GM23338 (cell line): ENCODE measurements around the gene GIGYF2. TPM values are rescaled to one million over a fixed set of nuclear protein-coding genes. Genes with fewer than 3 reads are reported as not detected.

Experiments
- ATAC-seq: fragments of 200-7000 bp; cut with Tn5 transposase; 3 replicates; pipeline ENCODE4 v1.9.1; 2020
- DNase-seq: peaks from one replicate; pipeline ENCODE4 v3.0.0-alpha.2; 2015; ENCODE audit warnings: low spot score
- H2AFZ ChIP-seq: fragments of 200-600 bp; sonication (generic); 2 replicates; pipeline ENCODE4 v1.8.0; 2016; ENCODE audit warnings: antibody characterized with exemption, mild to moderate bottlenecking, moderate library complexity
- H3F3A ChIP-seq: fragments of 200-600 bp; sonication (generic); replicated peaks from 2 replicates; pipeline ENCODE4 v1.8.0; 2017; ENCODE audit warnings: antibody characterized with exemption, mixed run types, low read depth
- H3K27ac ChIP-seq: fragments of 200-600 bp; sonication (generic); 2 replicates; pipeline ENCODE4 v1.6.1; 2016; ENCODE audit warnings: low read depth
- H3K27me3 ChIP-seq: fragments of 200-600 bp; sonication (generic); 2 replicates; pipeline ENCODE4 v1.8.0; 2016; ENCODE audit warnings: mild to moderate bottlenecking, mixed run types, moderate library complexity; ENCODE audit not compliant: insufficient read depth
- H3K36me3 ChIP-seq: fragments of 200-600 bp; sonication (generic); 2 replicates; pipeline ENCODE4 v1.8.0; 2016; ENCODE audit warnings: mild to moderate bottlenecking; ENCODE audit not compliant: insufficient read depth
- H3K4me1 ChIP-seq: fragments of 200-600 bp; sonication (generic); 2 replicates; pipeline ENCODE4 v1.8.0; 2016; ENCODE audit warnings: mild to moderate bottlenecking, moderate library complexity; ENCODE audit not compliant: insufficient read depth
- H3K4me2 ChIP-seq: fragments of 200-600 bp; sonication (generic); 2 replicates; pipeline ENCODE4 v1.7.1; 2017; ENCODE audit warnings: mixed run types
- H3K4me3 ChIP-seq: fragments of 200-600 bp; sonication (generic); 2 replicates; pipeline ENCODE4 v1.6.1; 2016; ENCODE audit warnings: mixed run types
- H3K79me2 ChIP-seq: fragments of 200-600 bp; sonication (generic); replicated peaks from 2 replicates; pipeline ENCODE4 v1.8.0; 2017; ENCODE audit warnings: mild to moderate bottlenecking; ENCODE audit not compliant: insufficient read depth
- H3K9me2 ChIP-seq: fragments of 200-600 bp; sonication (generic); 2 replicates; pipeline ENCODE4 v1.8.0; 2017; ENCODE audit not compliant: insufficient read depth
- H4K20me1 ChIP-seq: fragments of 200-600 bp; sonication (generic); replicated peaks from 2 replicates; pipeline ENCODE4 v1.8.0; 2017; ENCODE audit warnings: mild to moderate bottlenecking; ENCODE audit not compliant: insufficient read depth
- H3K27ac Mint-ChIP-seq: 2 replicates; pipeline ENCODE4 v1.8.0; 2020; ENCODE audit warnings: inconsistent platforms, mild to moderate bottlenecking, moderate library complexity, mixed read lengths
- H3K27me3 Mint-ChIP-seq: 3 replicates; pipeline ENCODE4 v1.8.0; 2022; ENCODE audit warnings: low read depth, mild to moderate bottlenecking, moderate library complexity, mixed read lengths, inconsistent platforms; ENCODE audit not compliant: insufficient read depth, poor library complexity
- H3K36me3 Mint-ChIP-seq: 3 replicates; pipeline ENCODE4 v1.8.0; 2021; ENCODE audit warnings: low read depth, mild to moderate bottlenecking, inconsistent platforms, moderate library complexity, mixed read lengths
- H3K4me1 Mint-ChIP-seq: 3 replicates; pipeline ENCODE4 v1.8.0; 2020; ENCODE audit warnings: mild to moderate bottlenecking, inconsistent platforms, mixed read lengths
- H3K4me3 Mint-ChIP-seq: 3 replicates; pipeline ENCODE4 v1.8.0; 2021; ENCODE audit warnings: moderate library complexity, mild to moderate bottlenecking, inconsistent platforms, mixed read lengths
- H3K9me3 Mint-ChIP-seq: 3 replicates; pipeline ENCODE4 v1.8.0; 2020; ENCODE audit warnings: moderate library complexity, mild to moderate bottlenecking, inconsistent platforms, mixed read lengths
- CREB1 ChIP-seq: fragments of 250-450 bp; sonication (Bioruptor Pico); IDR thresholded peaks from 2 replicates; pipeline ENCODE4 v1.5.0; 2020; ENCODE audit warnings: low read depth, mild to moderate bottlenecking, moderate library complexity
- EZH2 ChIP-seq: fragments of 200-600 bp; sonication (generic); IDR thresholded peaks from one replicate; pipeline ENCODE4 v1.8.0; 2017; ENCODE audit warnings: antibody characterized with exemption, mild to moderate bottlenecking, low read depth; ENCODE audit not compliant: unreplicated experiment
- EZH2phosphoT487 ChIP-seq: fragments of 200-600 bp; sonication (generic); IDR thresholded peaks from one replicate; pipeline ENCODE4 v1.8.1; 2018; ENCODE audit warnings: antibody characterized with exemption; ENCODE audit not compliant: unreplicated experiment
- JUNB ChIP-seq: IDR thresholded peaks from one replicate; pipeline ENCODE4 v1.6.1; 2016; ENCODE audit warnings: antibody characterized with exemption; ENCODE audit not compliant: unreplicated experiment
- NANOG ChIP-seq: IDR thresholded peaks from 2 replicates; pipeline ENCODE4 v1.6.1; 2016; ENCODE audit warnings: antibody characterized with exemption, borderline replicate concordance
- POLR2AphosphoS5 ChIP-seq: IDR thresholded peaks from 2 replicates; pipeline ENCODE4 v1.6.1; 2016; ENCODE audit warnings: antibody characterized with exemption, low read depth
- STAT1 ChIP-seq: IDR thresholded peaks from one replicate; pipeline ENCODE4 v1.6.1; 2016; ENCODE audit warnings: antibody characterized with exemption; ENCODE audit not compliant: unreplicated experiment
- ZNF114 ChIP-seq: fragments of 250-450 bp; sonication (Bioruptor Pico); IDR thresholded peaks from 2 replicates; pipeline ENCODE4 v1.5.0; 2020; ENCODE audit warnings: mild to moderate bottlenecking, moderate library complexity
- ZNF331 ChIP-seq: fragments of 250-450 bp; sonication (Bioruptor Pico); IDR thresholded peaks from 2 replicates; pipeline ENCODE4 v1.5.0; 2020; ENCODE audit warnings: low read depth, mild to moderate bottlenecking, moderate library complexity
- polyA plus RNA-seq: library from polyadenylated mRNA; unstranded; fragments of >200 nt; fragmentation: Nextera tagmentation; extraction: Ambion mirVana; gene quantifications from 2 replicates; pipeline ENCODE4 v1.2.1, GENCODE V29; 2016
- total RNA-seq: library from RNA; depleted of rRNA; stranded (reverse); fragments of >200 nt; shearing (Covaris generic); gene quantifications from 2 replicates; pipeline ENCODE4 v1.2.3, GENCODE V29; 2014
- TF ChIP-seq, protein P1 (sequence below): fragments of 250-450 bp; sonication (Bioruptor Pico); IDR thresholded peaks from 2 replicates; pipeline ENCODE4 v1.5.0; 2020; ENCODE audit warnings: mild to moderate bottlenecking, moderate library complexity
- TF ChIP-seq, protein P2 (sequence below): IDR thresholded peaks from 2 replicates; pipeline ENCODE4 v1.6.1; 2016; ENCODE audit warnings: antibody characterized with exemption
- TF ChIP-seq, protein P3 (sequence below), 2 experiments: fragments of 200-600 bp in 1 of 2; sonication (generic) in 1 of 2; conservative IDR thresholded peaks; 2 replicates each; pipeline versions ENCODE4 v1.5.1 to v1.6.1; 2016 to 2017; ENCODE audit warnings: antibody characterized with exemption in 2 of 2, low read depth in 2 of 2, mild to moderate bottlenecking in 2 of 2, moderate library complexity in 1 of 2
- TF ChIP-seq, protein P4 (sequence below): IDR thresholded peaks from one replicate; pipeline ENCODE4 v1.6.1; 2018; ENCODE audit warnings: antibody characterized with exemption; ENCODE audit not compliant: unreplicated experiment

Gene GIGYF2
- total and polyA plus RNA-seq, 2 experiments from 2014 or later: 48.9 to 104 TPM

DNA sequence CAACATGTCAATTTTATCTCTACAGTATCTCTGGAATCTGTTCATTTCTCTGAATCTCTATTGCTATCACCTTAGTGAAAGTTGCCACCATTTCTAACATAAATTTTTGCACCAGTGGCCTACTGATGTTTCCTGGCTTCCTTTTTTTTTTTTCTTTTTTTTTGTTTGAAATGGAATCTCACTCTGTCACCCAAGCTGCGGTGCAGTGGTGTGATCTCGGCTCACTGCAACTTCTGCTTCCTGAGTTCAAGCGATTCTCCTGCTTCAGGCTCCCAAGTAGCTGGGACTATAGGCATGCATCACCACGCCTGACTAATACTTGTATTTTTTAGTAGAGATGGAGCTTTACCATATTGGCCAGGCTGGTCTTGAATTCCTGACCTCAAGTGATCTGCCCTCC is 44.2 kb downstream of the GIGYF2 start:
- H3K27ac Mint-ChIP-seq: no peak overlapping the region
- Histone ChIP-seq H4K20me1 (peaks cover 7% of the 10 kb centered on the region; the same call in 1 of the 2 replicates), H3K36me3 (peaks cover 4% of the 10 kb centered on the region; the same call in 1 of the 2 replicates), H3K4me1 (no peaks in the 10 kb centered on the region), H2AFZ (no peak overlapping the region), H3K79me2 (peaks cover 6% of the 10 kb centered on the region), H3K27me3 (no peaks in the 10 kb centered on the region), H3K27ac (no peak overlapping the region), H3F3A (no peaks in the 10 kb centered on the region), H3K4me3 (no peak overlapping the region), H3K4me2 (no peak overlapping the region), H3K9me2 (no peaks in the 10 kb centered on the region)
- H3K27me3 Mint-ChIP-seq: peaks cover 4% of the 10 kb centered on the region
- ATAC-seq (no peak), DNase-seq (no peak)
- H3K9me3 Mint-ChIP-seq: no peaks in the 10 kb centered on the region
- no peaks in the 10 kb centered on the region; the same call in 2 of the 3 replicates for H3K4me1 Mint-ChIP-seq
- H3K36me3 Mint-ChIP-seq: peaks cover 7% of the 10 kb centered on the region; the same call in 2 of the 3 replicates
- H3K4me3 Mint-ChIP-seq: no peak overlapping the region
- TF ChIP-seq NANOG: no peak
- TF ChIP-seq, protein P1, sequence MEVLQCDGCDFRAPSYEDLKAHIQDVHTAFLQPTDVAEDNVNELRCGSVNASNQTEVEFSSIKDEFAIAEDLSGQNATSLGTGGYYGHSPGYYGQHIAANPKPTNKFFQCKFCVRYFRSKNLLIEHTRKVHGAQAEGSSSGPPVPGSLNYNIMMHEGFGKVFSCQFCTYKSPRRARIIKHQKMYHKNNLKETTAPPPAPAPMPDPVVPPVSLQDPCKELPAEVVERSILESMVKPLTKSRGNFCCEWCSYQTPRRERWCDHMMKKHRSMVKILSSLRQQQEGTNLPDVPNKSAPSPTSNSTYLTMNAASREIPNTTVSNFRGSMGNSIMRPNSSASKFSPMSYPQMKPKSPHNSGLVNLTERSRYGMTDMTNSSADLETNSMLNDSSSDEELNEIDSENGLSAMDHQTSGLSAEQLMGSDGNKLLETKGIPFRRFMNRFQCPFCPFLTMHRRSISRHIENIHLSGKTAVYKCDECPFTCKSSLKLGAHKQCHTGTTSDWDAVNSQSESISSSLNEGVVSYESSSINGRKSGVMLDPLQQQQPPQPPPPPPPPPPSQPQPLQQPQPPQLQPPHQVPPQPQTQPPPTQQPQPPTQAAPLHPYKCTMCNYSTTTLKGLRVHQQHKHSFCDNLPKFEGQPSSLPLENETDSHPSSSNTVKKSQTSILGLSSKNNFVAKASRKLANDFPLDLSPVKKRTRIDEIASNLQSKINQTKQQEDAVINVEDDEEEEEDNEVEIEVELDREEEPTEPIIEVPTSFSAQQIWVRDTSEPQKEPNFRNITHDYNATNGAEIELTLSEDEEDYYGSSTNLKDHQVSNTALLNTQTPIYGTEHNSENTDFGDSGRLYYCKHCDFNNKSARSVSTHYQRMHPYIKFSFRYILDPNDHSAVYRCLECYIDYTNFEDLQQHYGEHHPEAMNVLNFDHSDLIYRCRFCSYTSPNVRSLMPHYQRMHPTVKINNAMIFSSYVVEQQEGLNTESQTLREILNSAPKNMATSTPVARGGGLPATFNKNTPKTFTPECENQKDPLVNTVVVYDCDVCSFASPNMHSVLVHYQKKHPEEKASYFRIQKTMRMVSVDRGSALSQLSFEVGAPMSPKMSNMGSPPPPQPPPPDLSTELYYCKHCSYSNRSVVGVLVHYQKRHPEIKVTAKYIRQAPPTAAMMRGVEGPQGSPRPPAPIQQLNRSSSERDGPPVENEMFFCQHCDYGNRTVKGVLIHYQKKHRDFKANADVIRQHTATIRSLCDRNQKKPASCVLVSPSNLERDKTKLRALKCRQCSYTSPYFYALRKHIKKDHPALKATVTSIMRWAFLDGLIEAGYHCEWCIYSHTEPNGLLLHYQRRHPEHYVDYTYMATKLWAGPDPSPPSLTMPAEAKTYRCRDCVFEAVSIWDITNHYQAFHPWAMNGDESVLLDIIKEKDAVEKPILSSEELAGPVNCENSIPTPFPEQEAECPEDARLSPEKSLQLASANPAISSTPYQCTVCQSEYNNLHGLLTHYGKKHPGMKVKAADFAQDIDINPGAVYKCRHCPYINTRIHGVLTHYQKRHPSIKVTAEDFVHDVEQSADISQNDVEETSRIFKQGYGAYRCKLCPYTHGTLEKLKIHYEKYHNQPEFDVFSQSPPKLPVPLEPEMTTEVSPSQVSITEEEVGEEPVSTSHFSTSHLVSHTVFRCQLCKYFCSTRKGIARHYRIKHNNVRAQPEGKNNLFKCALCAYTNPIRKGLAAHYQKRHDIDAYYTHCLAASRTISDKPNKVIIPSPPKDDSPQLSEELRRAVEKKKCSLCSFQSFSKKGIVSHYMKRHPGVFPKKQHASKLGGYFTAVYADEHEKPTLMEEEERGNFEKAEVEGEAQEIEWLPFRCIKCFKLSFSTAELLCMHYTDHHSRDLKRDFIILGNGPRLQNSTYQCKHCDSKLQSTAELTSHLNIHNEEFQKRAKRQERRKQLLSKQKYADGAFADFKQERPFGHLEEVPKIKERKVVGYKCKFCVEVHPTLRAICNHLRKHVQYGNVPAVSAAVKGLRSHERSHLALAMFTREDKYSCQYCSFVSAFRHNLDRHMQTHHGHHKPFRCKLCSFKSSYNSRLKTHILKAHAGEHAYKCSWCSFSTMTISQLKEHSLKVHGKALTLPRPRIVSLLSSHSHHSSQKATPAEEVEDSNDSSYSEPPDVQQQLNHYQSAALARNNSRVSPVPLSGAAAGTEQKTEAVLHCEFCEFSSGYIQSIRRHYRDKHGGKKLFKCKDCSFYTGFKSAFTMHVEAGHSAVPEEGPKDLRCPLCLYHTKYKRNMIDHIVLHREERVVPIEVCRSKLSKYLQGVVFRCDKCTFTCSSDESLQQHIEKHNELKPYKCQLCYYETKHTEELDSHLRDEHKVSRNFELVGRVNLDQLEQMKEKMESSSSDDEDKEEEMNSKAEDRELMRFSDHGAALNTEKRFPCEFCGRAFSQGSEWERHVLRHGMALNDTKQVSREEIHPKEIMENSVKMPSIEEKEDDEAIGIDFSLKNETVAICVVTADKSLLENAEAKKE (CRISPR knock-in tag): no peak
- TF ChIP-seq, protein P2, sequence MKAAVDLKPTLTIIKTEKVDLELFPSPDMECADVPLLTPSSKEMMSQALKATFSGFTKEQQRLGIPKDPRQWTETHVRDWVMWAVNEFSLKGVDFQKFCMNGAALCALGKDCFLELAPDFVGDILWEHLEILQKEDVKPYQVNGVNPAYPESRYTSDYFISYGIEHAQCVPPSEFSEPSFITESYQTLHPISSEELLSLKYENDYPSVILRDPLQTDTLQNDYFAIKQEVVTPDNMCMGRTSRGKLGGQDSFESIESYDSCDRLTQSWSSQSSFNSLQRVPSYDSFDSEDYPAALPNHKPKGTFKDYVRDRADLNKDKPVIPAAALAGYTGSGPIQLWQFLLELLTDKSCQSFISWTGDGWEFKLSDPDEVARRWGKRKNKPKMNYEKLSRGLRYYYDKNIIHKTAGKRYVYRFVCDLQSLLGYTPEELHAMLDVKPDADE: no peak
- TF ChIP-seq EZH2phosphoT487: no peak
- TF ChIP-seq CREB1: no peak
- no peak for TF ChIP-seq STAT1
- TF ChIP-seq ZNF114 (CRISPR knock-in tag): no peak
- TF ChIP-seq, protein P3, sequence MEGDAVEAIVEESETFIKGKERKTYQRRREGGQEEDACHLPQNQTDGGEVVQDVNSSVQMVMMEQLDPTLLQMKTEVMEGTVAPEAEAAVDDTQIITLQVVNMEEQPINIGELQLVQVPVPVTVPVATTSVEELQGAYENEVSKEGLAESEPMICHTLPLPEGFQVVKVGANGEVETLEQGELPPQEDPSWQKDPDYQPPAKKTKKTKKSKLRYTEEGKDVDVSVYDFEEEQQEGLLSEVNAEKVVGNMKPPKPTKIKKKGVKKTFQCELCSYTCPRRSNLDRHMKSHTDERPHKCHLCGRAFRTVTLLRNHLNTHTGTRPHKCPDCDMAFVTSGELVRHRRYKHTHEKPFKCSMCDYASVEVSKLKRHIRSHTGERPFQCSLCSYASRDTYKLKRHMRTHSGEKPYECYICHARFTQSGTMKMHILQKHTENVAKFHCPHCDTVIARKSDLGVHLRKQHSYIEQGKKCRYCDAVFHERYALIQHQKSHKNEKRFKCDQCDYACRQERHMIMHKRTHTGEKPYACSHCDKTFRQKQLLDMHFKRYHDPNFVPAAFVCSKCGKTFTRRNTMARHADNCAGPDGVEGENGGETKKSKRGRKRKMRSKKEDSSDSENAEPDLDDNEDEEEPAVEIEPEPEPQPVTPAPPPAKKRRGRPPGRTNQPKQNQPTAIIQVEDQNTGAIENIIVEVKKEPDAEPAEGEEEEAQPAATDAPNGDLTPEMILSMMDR (conservative IDR thresholded peaks at IDR 0.05; ENCODE audit: low read depth in 2 of 2): no peak
- no peak for TF ChIP-seq EZH2
- TF ChIP-seq, protein P4, sequence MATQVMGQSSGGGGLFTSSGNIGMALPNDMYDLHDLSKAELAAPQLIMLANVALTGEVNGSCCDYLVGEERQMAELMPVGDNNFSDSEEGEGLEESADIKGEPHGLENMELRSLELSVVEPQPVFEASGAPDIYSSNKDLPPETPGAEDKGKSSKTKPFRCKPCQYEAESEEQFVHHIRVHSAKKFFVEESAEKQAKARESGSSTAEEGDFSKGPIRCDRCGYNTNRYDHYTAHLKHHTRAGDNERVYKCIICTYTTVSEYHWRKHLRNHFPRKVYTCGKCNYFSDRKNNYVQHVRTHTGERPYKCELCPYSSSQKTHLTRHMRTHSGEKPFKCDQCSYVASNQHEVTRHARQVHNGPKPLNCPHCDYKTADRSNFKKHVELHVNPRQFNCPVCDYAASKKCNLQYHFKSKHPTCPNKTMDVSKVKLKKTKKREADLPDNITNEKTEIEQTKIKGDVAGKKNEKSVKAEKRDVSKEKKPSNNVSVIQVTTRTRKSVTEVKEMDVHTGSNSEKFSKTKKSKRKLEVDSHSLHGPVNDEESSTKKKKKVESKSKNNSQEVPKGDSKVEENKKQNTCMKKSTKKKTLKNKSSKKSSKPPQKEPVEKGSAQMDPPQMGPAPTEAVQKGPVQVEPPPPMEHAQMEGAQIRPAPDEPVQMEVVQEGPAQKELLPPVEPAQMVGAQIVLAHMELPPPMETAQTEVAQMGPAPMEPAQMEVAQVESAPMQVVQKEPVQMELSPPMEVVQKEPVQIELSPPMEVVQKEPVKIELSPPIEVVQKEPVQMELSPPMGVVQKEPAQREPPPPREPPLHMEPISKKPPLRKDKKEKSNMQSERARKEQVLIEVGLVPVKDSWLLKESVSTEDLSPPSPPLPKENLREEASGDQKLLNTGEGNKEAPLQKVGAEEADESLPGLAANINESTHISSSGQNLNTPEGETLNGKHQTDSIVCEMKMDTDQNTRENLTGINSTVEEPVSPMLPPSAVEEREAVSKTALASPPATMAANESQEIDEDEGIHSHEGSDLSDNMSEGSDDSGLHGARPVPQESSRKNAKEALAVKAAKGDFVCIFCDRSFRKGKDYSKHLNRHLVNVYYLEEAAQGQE: no peak
- TF ChIP-seq JUNB: no peak
- TF ChIP-seq POLR2AphosphoS5: no peak
- TF ChIP-seq ZNF331: no peak
